PC-9 (cell line): ENCODE results near the gene ARHGEF17.

Source experiments
- EZH2 ChIP-seq: fragments of 200-600 bp; sonication (generic); IDR thresholded peaks from 2 replicates; pipeline ENCODE4 v1.8.0; 2017; ENCODE audit warnings: antibody characterized with exemption, low read depth
- TF ChIP-seq, protein P1 (sequence below): fragments of 200-600 bp; sonication (generic); conservative IDR thresholded peaks from 2 replicates; pipeline ENCODE4 v1.6.1; 2017; ENCODE audit warnings: mixed run types, antibody characterized with exemption, mild to moderate bottlenecking, moderate library complexity

DNA sequence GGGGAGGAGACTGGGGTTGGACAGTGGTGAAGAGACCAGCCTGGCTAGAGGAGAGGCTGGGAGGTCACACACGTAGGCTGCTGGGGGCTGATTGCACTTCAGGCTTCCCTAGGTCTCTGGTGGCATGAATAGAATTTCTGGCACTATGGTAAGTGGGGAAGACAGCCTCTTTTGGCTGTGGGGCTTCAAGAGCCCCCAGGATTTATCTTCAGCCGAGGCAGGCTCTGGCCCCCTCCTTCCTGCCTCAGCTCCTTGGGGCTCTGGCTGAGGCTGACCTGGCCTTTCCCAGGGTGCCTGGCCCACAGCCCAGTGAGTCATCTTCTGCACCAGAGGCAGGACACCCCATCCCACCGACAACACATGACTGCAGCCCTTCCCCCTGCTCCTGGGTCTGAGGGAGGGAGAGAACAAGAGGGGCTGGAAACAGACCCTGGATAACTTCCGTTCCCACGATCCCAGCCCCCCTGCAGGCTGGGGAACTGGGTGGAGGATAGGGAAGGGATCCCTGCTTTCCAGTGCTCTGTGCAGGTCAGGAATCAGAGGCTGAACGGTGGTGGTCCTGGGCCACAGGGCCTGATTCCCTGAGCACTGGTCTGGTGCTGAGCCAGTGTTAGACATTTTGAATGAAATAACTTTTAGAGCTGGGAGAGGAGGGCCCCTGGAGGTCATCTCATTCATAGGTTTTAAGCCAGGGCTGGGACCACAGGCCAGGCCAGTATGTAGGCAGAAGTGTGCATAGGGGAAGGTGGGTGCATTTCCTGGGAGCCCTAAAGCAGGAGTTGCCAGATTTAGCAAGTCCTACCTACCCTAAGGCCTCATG is 26.5 kb downstream of the ARHGEF17 start:
- TF ChIP-seq, protein P1, sequence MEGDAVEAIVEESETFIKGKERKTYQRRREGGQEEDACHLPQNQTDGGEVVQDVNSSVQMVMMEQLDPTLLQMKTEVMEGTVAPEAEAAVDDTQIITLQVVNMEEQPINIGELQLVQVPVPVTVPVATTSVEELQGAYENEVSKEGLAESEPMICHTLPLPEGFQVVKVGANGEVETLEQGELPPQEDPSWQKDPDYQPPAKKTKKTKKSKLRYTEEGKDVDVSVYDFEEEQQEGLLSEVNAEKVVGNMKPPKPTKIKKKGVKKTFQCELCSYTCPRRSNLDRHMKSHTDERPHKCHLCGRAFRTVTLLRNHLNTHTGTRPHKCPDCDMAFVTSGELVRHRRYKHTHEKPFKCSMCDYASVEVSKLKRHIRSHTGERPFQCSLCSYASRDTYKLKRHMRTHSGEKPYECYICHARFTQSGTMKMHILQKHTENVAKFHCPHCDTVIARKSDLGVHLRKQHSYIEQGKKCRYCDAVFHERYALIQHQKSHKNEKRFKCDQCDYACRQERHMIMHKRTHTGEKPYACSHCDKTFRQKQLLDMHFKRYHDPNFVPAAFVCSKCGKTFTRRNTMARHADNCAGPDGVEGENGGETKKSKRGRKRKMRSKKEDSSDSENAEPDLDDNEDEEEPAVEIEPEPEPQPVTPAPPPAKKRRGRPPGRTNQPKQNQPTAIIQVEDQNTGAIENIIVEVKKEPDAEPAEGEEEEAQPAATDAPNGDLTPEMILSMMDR: no peak
- no peak for TF ChIP-seq EZH2
